Stomach (tissue), 4 donors: ENCODE data around the gene MYOM1.

Experiments
- CTCF ChIP-seq, 7 experiments: fragments of 450-650 bp in 4 of 7; fragments of 200-600 bp in 3 of 7; sonication (generic) in 3 of 7; IDR thresholded peaks; one replicate each; pipeline ENCODE4 v1.5.1; 2016 to 2019; ENCODE audit warnings: antibody characterized with exemption in 7 of 7, control low read depth in 2 of 7, mild to moderate bottlenecking in 1 of 7
- POLR2AphosphoS5 ChIP-seq, 3 donors: sonication (generic); formaldehyde crosslinking; IDR thresholded peaks; one replicate each; pipeline ENCODE4 v1.6.1; 2016; ENCODE audit warnings: antibody characterized with exemption in 3 of 3

GRCh38 chr18:3171631-3172030 is 48.1 kb downstream of the MYOM1 start:
- TF ChIP-seq CTCF (IDR thresholded peaks at IDR 0.05), result no peak
- TF ChIP-seq POLR2AphosphoS5 (IDR thresholded peaks at IDR 0.05), result no peak
